ENCODE measurements around the gene GRID1. TPM values are rescaled to one million over a fixed set of nuclear protein-coding genes. Genes with fewer than 3 reads are reported as not detected.
"Not testable (repeated sequence)": the region's sequence is repeated elsewhere in the genome, so short reads cannot be mapped to it uniquely, and the experiment has no call there.

The GRID1 gene
- polyA plus RNA-seq, 3 donors, result 1.6 to 2.2 (median 1.7) TPM

DNA sequence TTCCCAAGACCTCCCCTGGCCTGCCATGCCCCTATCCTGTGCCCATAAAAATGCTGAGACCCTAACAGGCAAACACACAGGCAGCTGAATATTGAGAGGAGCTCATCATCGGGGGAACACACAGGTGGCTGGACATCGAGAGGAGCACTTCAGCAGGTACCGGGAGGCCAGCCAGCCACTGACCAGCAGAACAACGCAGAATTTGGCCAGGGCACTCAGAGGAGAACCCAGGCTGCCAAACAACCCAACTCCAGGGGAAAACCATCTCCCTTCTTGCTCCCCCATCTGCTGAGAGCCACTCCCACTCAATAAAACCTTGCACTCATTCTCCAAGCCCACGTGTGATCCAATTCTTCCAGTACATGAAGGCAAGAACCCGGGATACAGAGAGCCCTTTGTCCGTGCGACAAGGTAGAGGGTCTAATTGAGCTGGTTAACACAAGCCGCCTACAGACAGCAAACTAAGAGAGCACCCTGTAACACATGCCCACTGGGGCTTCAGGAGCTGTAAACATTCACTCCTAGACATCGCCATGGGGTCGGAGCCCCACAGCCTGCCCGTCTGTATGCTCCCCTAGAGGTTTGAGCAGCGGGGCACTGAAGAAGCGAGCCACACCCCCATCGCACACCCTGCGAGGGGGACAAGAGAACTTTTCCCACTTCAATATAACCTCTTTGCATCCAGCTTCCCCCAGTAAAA, 258.8 kb downstream of the GRID1 start:
- not testable (repeated sequence) for DNase-seq

DNA sequence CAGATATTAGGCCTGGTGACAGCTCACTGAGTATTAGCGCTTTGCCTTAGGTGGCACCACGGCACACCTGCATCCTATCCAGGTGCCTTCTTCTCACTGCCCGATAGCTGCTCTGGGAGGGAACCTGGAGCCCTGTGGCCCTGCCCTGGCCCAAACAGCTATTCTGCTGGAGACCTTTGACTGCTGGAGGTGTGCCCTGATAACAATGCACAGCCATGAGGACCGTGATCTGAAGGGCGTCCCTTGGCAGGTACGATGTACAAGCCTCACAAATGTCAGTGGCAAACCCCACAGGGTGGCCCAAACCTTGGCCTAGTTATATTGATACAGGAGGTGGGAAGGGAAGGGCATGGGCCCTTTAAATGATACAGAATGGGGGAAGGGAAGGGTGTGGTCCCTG, 259.5 kb downstream of the GRID1 start:
- DNase-seq, result no peak

DNA sequence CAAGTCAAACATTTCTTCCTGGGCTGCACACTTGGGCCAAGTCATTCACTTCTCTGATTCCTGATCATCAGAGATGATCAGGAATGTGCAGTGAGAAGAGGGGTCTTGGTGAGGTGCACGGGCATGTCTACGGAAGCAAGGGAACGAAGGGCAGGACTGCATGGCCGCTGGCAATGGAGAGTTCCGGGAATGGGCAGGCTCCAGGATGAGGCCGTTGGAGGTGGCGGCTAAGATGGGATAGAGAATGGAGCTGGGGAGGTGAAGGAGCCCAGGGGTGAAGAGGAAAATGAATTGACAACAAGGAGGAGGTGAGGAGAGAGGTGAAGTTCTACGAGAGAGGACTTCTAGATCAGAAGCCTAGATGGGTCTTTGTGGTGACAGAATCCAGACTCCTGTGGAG, 260.0 kb downstream of the GRID1 start:
- no peak for DNase-seq

DNA sequence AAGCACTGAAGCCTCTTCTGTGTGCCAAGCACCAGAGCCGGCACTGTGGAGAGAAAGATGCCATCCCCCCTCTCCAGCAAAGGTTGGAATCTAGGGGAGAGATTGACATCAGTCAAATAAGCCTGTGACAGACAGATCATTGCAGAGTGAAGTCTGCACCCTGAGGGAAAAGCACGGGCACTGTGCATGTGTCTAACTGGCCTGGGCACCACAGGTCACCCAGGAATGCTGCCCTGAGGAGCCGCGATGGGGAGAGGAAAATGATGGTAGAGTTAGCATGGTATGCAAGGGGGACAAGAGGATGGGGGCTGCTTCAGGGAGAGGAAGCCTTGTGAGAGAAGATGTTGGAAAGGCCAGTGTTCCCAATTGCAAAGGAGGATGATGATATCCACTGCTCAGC, 261.0 kb downstream of the GRID1 start:
- no peak for DNase-seq

- no peak for DNase-seq
Measured at GRCh38 chr10:86105181-86105580, 261.4 kb downstream of the GRID1 start.

DNA sequence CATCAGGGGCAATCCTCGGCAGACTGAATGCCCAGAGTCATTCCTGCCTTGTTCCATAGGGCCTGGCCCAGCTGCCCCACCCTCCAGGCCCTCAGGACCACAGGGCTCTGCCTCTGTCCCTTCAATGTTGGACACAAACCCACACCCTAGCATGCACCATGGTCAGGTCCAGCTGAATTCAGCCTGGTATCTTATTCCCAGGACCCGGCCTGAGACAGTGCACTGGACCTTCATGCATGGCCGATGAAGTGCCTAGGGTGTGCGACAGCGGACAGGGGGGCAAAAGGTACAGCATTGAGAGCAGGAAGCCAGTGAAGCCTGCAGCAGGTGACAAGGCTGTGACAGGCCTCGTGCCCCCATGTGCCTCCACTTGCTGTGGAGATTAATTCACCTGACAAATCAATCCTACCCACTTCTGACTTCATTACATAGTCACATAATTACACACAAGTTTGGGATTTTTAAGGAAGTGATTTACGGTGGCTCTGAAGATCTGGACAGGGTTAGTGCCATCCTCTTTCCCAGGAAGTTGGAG, 261.9 kb downstream of the GRID1 start:
- DNase-seq, result no peak

- DNase-seq, result no peak
Measured at GRCh38 chr10:86104156-86104555, 262.4 kb downstream of the GRID1 start.

DNA sequence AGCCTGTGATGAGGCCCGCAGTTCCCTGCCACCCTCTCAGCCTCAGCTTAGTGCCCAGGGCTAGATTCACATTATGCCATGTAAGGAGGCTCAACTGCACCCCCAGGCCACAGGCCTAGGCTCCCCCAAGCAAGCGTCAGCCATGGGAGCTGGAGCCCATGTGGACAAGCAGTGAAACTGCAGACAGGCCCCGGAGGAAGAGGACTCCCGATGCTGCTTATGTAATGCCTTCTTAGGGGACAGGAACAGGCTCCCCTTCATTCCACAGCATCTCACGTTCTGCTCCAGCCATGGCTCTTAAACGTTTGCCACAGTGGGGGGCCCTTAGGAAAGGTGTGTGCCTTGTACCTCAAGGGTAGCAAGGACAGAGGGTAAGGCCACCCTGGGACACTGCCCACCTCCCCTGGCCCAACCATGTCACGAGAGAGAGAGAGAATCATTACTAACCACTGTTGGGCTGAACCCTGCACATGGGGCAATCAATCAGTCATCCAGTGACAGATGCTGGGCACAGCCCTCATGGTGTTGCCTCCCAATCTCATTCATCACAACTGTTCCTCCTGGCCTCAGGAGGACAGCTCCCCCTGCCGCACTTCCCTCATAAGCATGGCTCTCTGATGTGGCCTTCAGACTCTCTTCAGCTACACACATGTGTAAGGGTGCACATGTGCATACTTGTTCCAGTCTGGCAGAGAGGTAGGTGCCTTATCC, 263.0 kb downstream of the GRID1 start:
- DNase-seq, result peak; percentile 11

DNA sequence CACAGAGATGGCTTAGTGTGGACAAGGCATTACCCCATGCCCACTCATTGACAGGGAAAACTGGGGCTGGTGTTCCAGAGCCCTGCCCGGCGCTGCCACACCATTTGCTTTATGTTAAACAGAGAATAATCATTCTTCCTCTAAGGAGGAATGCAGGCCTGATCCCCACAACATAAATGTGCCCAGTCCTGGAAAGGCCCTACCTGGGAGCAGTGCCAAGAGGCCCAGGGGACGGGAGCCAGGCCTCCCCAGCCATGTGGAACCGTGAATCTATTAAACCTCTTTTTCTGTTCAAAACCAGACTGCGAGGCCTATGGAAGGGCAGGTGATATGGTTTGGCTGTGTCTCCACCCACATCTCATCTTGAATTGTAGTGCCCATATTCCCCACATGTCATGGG, 264.1 kb downstream of the GRID1 start:
- DNase-seq, result no peak

DNA sequence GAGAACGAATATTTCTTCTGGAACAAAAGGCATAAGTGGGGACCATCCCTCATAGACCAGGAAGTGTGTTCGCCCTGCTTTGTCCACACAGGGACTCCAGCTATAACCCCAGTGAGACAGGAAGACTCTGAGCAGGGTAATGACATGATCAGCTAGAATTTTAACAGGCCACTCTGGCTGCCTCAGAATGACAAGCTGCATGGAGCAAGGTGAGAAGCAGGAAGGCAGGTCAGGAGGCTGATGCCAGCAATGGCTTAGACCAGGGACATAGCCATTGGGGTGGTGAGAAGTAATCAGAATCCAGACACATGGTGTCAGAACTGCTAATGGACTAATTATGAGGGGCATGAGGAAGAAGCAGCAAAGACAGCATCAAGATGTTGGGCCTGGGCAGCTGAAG, 264.6 kb downstream of the GRID1 start:
- no peak for DNase-seq

DNA sequence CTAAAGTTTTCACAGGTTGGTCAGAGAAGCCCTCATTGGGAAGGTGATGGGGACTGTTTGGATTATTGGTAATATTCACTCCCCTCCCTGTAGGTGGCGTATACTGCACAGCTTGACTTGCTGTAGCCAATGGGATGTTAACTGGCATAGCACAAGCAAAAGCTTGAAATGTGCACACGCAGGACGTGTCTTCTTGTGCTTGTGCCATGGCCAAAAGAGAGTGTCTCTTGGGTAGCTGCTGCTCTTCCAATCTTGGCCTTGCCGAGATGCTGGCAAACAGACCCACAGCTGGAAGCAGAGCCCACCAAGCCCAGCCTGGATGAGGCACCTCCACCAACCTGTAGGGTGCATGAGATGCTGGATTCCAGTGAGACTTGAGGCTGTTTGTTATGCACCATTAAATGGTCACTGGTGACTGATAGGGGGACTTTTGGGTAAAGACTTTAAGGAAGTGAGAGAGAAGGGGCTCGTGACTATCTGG, 266.0 kb downstream of the GRID1 start:
- no peak for DNase-seq

DNA sequence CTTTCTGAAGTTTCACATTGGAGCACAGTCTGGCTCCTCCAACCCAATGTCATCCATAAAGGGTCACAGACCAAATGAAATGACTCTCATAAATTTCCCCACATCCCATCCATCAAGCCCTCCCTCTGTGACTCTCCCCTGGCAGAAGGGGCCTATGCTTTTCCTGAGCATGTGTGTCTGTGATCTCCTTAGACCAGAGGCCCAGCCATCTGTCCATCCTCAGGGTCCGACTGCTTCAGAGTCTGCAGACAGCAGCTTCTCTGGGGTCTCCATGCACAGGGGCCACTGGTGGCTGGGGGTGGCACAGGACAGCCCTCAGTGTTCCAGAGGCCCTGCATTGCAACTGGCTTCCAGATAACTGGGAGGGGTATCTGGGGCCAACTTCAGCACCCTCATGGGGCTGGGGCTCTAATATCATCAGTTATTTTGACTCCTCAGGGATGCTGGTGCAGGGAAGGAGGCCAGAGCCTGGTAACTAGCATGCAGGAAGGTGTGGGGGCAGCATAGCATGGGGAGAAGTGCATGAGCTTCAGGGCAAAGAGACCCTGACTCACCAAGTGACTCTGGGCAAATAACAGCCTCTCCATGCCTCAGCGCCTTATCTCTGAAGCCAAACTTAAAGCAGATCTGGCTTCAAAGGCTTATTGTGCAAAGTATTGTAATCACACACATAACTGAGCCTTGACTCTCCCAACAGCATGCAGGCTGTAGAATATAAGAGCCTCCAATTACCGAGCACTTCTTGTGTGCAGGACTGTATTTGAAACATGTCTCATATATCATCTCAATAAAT, 266.9 kb downstream of the GRID1 start:
- DNase-seq, result no peak

GRCh38 chr10:86098187-86098881, 268.3 kb downstream of the GRID1 start:
- DNase-seq, result no peak

- not testable (repeated sequence) for DNase-seq
Measured at GRCh38 chr10:86095061-86095460, 271.5 kb downstream of the GRID1 start.

GRCh38 chr10:86092311-86092710, 274.3 kb downstream of the GRID1 start:
- not testable (repeated sequence) for DNase-seq

GRCh38 chr10:86091216-86091615, 275.4 kb downstream of the GRID1 start:
- DNase-seq, result peak; percentile 28

DNA sequence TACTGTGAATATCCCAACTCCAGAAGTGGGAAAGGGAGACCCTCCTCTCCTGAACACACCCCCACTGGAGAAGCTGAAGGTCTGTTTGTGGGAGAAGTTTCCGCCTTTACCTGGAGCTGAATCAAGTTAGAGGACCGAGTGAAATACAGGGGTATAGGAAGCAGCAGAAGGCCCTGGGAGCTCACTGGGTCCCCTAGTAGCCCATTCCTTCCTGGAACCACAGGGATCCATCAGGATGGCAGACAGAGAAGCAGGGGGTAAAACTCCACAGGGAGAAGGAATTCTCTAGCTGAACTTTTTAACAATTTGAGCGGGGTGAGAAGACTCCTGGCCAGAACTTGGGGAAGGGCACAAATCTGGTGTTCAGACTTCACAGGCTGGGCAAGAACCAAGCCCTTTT, 275.8 kb downstream of the GRID1 start:
- no peak for DNase-seq

- no peak for DNase-seq
Measured at GRCh38 chr10:86087716-86088115, 278.9 kb downstream of the GRID1 start.

DNA sequence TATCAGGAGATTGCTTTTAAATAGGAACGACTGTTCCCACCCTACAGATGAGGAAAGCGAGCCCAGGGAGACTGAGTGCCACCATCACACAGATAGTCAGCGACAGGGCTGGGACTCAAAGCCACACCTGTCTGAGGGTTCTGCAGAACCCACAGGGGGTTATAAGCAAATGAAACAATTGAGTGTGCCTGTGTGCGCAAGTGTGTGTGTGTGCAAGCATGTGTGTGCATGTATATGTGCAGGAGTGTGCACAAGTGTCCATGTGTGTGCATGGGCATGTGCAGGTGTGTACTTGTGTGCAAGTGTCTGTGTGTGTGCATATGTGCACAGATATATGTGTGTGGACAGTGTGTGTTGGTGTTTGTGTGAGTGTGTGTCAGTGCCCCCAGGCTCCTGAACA, 280.2 kb downstream of the GRID1 start:
- no peak for DNase-seq

DNA sequence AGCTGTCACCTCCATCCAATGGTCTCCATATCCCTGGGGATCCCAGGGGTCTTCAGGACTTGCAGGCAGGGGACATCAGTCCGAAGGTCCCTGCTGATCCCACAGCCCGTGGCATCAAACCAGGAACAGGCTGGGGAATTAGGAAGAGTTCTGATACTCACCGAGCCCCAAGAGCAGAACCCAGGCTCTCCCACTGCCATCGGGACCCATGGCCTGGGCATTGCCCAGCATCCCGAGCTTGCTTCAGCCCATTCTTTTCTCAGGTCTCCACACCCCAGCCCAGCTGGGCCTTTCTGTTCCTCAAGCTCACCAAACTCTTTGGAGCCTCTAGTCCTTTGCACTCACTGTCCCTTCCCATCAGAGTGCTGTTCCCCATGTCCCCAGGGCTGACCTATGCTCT, 280.9 kb downstream of the GRID1 start:
- DNase-seq, result no peak

DNA sequence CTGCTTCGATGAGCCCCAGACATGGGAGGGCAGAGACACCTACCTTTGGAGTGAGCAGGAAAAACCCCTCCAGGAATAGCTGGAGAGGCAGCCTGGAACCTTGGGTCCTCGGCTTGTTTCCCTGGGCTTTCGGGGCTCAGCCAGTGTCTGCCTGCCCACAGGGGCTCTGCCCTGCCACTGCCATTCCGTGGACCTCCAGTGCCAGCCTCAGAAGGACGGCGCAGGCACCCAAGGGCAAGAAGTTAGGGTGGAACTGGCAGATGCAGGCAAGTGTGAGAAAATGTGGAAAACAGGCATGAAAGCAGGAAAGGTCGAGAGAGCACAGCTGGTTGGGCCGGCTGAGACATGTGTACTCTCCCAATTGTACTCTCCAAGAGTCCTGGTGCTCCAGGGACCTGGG, 281.5 kb downstream of the GRID1 start:
- DNase-seq, result no peak

DNA sequence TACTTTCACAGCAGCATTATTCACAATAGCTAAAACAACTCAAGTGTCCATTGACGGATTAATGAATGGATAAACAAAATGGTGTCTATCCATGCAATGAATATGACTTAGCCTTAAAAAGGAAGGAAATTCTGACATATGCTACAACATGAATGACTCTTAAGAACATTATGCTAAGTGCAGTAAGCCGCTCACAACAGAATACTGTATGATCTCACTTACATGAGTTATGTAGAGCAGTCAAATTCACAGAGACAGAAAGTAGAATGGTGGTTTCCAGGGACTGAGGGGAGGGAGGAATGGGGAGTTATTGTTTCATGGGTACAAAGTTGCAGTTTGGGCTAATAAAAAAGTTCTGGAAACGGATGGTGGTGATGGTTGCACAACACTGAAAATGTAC, 282.0 kb downstream of the GRID1 start:
- no peak for DNase-seq

All from renal pelvis (tissue), 4 donors.